ENCODE data around the gene TOR1A. TPM values are rescaled to one million over a fixed set of nuclear protein-coding genes. Genes with fewer than 3 reads are reported as not detected.
A peak's percentile ranks its signal among the peaks of the same experiment; 100 is the strongest.

Gene TOR1A
- total RNA-seq, 1 donor from 2014 or later, result 30.0 TPM

DNA sequence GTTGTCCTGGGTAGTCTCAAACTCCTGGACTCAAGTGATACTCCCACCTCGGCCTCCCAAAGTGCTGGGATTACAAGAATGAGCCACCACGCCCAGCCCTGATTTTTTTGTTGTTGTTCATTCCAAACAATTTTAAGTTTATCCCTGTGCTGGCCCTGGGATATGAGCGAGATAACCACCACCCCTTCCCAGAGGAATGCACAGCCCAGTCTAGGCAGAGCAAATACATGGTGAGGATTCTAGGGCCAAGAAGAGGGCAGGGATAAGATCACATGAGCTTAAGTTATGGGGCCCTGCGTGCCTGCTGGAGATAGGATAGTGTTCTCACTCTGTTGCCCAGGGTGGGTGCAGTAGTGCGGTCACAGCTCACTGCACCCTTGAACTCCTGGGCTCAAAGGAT lies 42.0 kb downstream of the TOR1A start:
- Histone ChIP-seq H3K4me1 (peaks cover 11% of the 10 kb centered on the region), H3K9me3 (no peaks in the 10 kb centered on the region), H3K27me3 (no peaks in the 10 kb centered on the region), H3K27ac (no peak overlapping the region), H3K36me3 (no peaks in the 10 kb centered on the region), H3K4me3 (no peak overlapping the region)
- TF ChIP-seq, protein P1, sequence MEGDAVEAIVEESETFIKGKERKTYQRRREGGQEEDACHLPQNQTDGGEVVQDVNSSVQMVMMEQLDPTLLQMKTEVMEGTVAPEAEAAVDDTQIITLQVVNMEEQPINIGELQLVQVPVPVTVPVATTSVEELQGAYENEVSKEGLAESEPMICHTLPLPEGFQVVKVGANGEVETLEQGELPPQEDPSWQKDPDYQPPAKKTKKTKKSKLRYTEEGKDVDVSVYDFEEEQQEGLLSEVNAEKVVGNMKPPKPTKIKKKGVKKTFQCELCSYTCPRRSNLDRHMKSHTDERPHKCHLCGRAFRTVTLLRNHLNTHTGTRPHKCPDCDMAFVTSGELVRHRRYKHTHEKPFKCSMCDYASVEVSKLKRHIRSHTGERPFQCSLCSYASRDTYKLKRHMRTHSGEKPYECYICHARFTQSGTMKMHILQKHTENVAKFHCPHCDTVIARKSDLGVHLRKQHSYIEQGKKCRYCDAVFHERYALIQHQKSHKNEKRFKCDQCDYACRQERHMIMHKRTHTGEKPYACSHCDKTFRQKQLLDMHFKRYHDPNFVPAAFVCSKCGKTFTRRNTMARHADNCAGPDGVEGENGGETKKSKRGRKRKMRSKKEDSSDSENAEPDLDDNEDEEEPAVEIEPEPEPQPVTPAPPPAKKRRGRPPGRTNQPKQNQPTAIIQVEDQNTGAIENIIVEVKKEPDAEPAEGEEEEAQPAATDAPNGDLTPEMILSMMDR (IDR thresholded peaks at IDR 0.05), result no peak
- TF ChIP-seq POLR2AphosphoS5 (IDR thresholded peaks at IDR 0.05; ENCODE audit: insufficient read depth in 1 of 2, low read depth in 1 of 2), result no peak
- TF ChIP-seq POLR2A (IDR thresholded peaks at IDR 0.05), result no peak
- intact Hi-C loops (cut with DNase I), result loop anchor here (2.0 kb wide), 1 partner anchor 45 kb away; no protein-coding TSS in a partner anchor
- no peak for DNase-seq (ENCODE audit: extremely low spot score in 2 of 2)

DNA sequence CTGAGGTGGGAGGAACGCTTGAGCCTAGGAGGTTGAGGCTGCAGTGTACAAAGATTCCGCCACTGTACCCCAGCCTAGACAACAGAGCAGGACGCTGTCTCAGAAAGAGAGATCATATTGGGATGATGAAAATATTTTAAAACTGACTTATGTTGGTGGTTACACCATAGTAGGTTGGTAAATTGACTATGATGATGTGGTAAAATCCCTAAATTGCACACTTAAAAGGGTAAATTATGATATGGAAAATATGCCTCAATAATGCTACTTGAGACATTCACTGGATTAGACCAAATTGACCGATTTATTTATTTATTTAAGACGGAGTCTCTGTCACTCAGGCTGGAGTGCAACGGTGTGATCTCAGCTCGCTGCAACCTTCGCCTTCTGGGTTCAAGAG lies 42.8 kb downstream of the TOR1A start:
- Histone ChIP-seq H3K9me3 (no peaks in the 10 kb centered on the region), H3K4me3 (no peak overlapping the region), H3K4me1 (peaks cover 17% of the 10 kb centered on the region), H3K36me3 (no peaks in the 10 kb centered on the region), H3K27me3 (no peaks in the 10 kb centered on the region), H3K27ac (no peak overlapping the region)
- TF ChIP-seq, protein P1 (IDR thresholded peaks at IDR 0.05), result no peak
- TF ChIP-seq POLR2AphosphoS5 (IDR thresholded peaks at IDR 0.05; ENCODE audit: insufficient read depth in 1 of 2, low read depth in 1 of 2) (no peak), POLR2A (IDR thresholded peaks at IDR 0.05) (no peak)
- no peak for DNase-seq (ENCODE audit: extremely low spot score in 2 of 2)
- intact Hi-C loops (cut with DNase I), result no loop called here

DNA sequence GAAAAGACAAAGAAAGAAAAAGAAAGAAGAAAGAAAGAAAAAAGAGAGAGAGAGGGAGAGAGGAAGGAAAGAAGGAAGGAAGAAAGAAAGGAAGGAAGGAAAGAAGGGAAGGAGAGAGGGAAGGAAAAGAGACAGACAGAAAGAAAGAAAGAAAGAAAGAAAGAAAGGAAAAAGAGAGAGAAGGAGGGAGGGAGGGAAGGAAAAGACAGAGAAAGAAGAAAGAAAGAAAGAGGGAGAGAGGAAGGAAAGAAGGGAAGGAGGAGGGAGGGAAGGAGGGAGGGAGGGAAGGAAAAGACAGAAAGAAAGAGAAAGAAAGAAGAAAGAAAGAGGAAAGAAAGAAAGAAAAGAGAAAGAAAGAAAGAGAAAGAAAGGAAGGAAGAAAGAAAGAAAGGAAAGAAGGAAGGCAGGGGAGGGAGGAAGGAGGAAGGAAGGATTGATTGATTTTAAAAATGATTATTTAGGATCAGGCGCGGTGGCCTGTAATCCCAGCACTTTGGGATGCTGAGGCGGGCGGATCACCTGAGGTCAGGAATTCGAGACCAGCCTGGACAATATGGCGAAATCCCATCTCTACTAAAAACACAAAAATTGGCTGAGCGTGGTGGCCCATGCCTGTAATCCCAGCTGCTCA lies 44.3 kb downstream of the TOR1A start:
- Histone ChIP-seq H3K4me3 (no peak overlapping the region), H3K27me3 (no peaks in the 10 kb centered on the region), H3K9me3 (no peaks in the 10 kb centered on the region), H3K4me1 (peaks cover 17% of the 10 kb centered on the region), H3K36me3 (no peaks in the 10 kb centered on the region), H3K27ac (no peak overlapping the region)
- TF ChIP-seq, protein P1 (IDR thresholded peaks at IDR 0.05), result no peak
- TF ChIP-seq POLR2A (IDR thresholded peaks at IDR 0.05) (no peak), POLR2AphosphoS5 (IDR thresholded peaks at IDR 0.05; ENCODE audit: insufficient read depth in 1 of 2, low read depth in 1 of 2) (no peak)
- intact Hi-C loops (cut with DNase I), result loop anchor here (5.0 kb wide), 1 partner anchor 137 kb away; the partner anchor contains the start of gene ASB6
- no peak for DNase-seq (ENCODE audit: extremely low spot score in 2 of 2)

DNA sequence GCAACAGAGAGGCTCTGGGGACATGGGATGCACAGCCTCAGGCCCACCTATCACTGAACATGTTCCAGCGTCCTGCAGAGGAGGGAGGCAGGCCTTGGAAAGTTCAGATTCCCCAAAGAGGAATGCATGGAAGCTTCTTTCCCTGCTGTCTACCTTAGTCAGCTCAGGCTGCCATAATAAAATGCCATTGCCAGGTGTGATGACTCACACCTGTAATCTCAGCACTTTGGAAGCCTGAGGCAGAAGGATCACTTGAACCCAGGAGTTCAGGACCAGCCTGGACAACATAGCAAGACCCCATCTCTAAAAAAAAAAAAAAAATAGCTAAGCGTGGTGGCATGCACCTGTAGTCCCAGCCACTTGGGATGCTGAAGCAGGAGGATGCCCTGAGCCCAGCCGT lies 45.5 kb downstream of the TOR1A start:
- H3K9me3 ChIP-seq, result no peaks in the 10 kb centered on the region
- H3K27ac ChIP-seq, result no peak overlapping the region
- DNase-seq (ENCODE audit: extremely low spot score in 2 of 2), result no peak
- no peaks in the 10 kb centered on the region for H3K36me3 ChIP-seq
- H3K4me3 ChIP-seq, result no peak overlapping the region
- TF ChIP-seq, protein P1 (IDR thresholded peaks at IDR 0.05), result no peak
- TF ChIP-seq POLR2AphosphoS5 (IDR thresholded peaks at IDR 0.05; ENCODE audit: insufficient read depth in 1 of 2, low read depth in 1 of 2) (no peak), POLR2A (IDR thresholded peaks at IDR 0.05) (no peak)
- intact Hi-C loops (cut with DNase I), result loop anchor here (5.0 kb wide), 1 partner anchor 136 kb away; the partner anchor contains the start of gene ASB6
- H3K4me1 ChIP-seq, result peaks cover 17% of the 10 kb centered on the region
- no peaks in the 10 kb centered on the region for H3K27me3 ChIP-seq

DNA sequence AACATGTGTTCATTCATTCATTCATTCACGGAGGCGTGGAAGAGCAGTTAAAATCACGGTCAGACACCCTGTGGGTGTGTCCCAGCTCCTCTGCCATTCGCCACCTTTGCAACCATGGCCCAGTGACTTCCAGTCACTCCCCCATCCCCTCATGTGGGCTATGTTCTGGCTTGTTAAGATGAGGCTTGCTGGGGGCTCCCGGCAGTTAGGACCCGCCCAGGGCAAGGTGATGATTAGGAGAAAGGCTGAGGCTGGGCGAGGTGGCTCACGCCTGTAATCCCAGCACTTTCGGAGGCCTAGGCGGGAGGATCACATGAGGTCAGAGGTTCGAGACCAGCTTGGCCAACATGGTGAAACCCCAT lies 46.2 kb downstream of the TOR1A start:
- peaks cover 17% of the 10 kb centered on the region for H3K4me1 ChIP-seq
- no peak for DNase-seq (ENCODE audit: extremely low spot score in 2 of 2)
- H3K27ac ChIP-seq, result peak overlapping the region; percentile 81
- intact Hi-C loops (cut with DNase I), result loop anchor here (5.0 kb wide), 1 partner anchor 135 kb away; the partner anchor contains the start of gene ASB6
- TF ChIP-seq, protein P1 (IDR thresholded peaks at IDR 0.05), result no peak
- no peak for TF ChIP-seq POLR2AphosphoS5 (IDR thresholded peaks at IDR 0.05; ENCODE audit: insufficient read depth in 1 of 2, low read depth in 1 of 2)
- TF ChIP-seq POLR2A (IDR thresholded peaks at IDR 0.05), result no peak
- no peaks in the 10 kb centered on the region for H3K36me3 ChIP-seq
- H3K9me3 ChIP-seq, result no peaks in the 10 kb centered on the region
- H3K27me3 ChIP-seq, result no peaks in the 10 kb centered on the region
- peak overlapping the region in 1 of 2 donors; percentile 13 for H3K4me3 ChIP-seq

Data from vagina (tissue), 2 donors.